ENCODE data around the gene RAD51B. TPM values are rescaled to one million over a fixed set of nuclear protein-coding genes. Genes with fewer than 3 reads are reported as not detected.
A peak's percentile ranks its signal among the peaks of the same experiment; 100 is the strongest.
"Not testable (repeated sequence)": the region's sequence is repeated elsewhere in the genome, so short reads cannot be mapped to it uniquely, and the experiment has no call there.

Gene RAD51B
- total and polyA plus RNA-seq, 2 donors = 6.2 to 92.9 TPM

GRCh38 chr14:68284333-68284732, 464.8 kb downstream of the RAD51B start:
- Histone ChIP-seq H3K4me3 (ENCODE audit: low read depth, low read length) (no peak overlapping the region), H3K36me3 (ENCODE audit: insufficient read depth) (no peaks in the 10 kb centered on the region), H3K27ac (ENCODE audit: low read depth) (no peak overlapping the region), H3K4me1 (ENCODE audit: insufficient read depth) (peaks cover 2% of the 10 kb centered on the region)
- DNase-seq (ENCODE audit: extremely low spot score) = no peak

DNA sequence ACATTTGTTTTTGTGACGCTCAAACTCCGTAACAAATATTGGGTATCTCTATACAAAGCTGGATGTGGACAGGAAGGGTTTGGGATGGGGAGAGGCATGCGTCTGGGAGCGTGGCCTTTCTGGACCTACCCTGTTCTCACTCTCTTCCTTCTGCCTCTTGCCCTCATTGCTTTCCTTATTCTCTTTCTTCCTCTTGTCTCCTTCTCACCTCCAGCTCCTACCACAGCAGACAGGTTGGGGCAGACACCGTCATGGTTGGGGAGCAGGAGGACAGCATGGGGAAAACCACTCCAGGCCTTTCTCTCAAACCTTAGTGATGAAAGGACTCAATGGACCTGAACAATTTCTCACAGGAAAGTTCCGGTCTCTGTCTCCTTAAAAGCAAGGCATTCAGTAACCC, 465.3 kb downstream of the RAD51B start:
- WGBS = 82% methylated on average over 6 of the region's 6 CpGs
- Histone ChIP-seq H3K4me1 (ENCODE audit: insufficient read depth) (peaks cover 2% of the 10 kb centered on the region), H3K4me3 (ENCODE audit: low read depth, low read length) (no peak overlapping the region), H3K27ac (ENCODE audit: low read depth) (peak overlapping the region; percentile 48), H3K36me3 (ENCODE audit: insufficient read depth) (no peaks in the 10 kb centered on the region)
- no peak for DNase-seq (ENCODE audit: extremely low spot score)

GRCh38 chr14:68285421-68286179, 466.0 kb downstream of the RAD51B start:
- Histone ChIP-seq H3K4me1 (ENCODE audit: insufficient read depth) (peaks cover 2% of the 10 kb centered on the region), H3K36me3 (ENCODE audit: insufficient read depth) (no peaks in the 10 kb centered on the region), H3K27ac (ENCODE audit: low read depth) (no peak overlapping the region), H3K4me3 (ENCODE audit: low read depth, low read length) (no peak overlapping the region)
- 66% methylated on average over 11 of the region's 11 CpGs for WGBS
- no peak for DNase-seq (ENCODE audit: extremely low spot score)

- Histone ChIP-seq H3K27ac (ENCODE audit: low read depth) (no peak overlapping the region), H3K4me3 (ENCODE audit: low read depth, low read length) (no peak overlapping the region), H3K36me3 (ENCODE audit: insufficient read depth) (no peaks in the 10 kb centered on the region), H3K4me1 (ENCODE audit: insufficient read depth) (peaks cover 2% of the 10 kb centered on the region)
- no peak for DNase-seq (ENCODE audit: extremely low spot score)
Measured at GRCh38 chr14:68286667-68287066, 467.1 kb downstream of the RAD51B start.

- not testable (repeated sequence) for H3K4me1 ChIP-seq (ENCODE audit: insufficient read depth); H3K36me3 ChIP-seq (ENCODE audit: insufficient read depth); DNase-seq (ENCODE audit: extremely low spot score); H3K4me3 ChIP-seq (ENCODE audit: low read depth, low read length); H3K27ac ChIP-seq (ENCODE audit: low read depth)
- WGBS = 98% methylated on average over 3 of the region's 3 CpGs
Measured at GRCh38 chr14:68289452-68289851, 469.9 kb downstream of the RAD51B start.

- DNase-seq (ENCODE audit: extremely low spot score) = no peak
- Histone ChIP-seq H3K36me3 (ENCODE audit: insufficient read depth) (no peaks in the 10 kb centered on the region), H3K4me3 (ENCODE audit: low read depth, low read length) (no peak overlapping the region), H3K4me1 (ENCODE audit: insufficient read depth) (no peaks in the 10 kb centered on the region), H3K27ac (ENCODE audit: low read depth) (no peak overlapping the region)
- WGBS = 89% methylated on average over 2 of the region's 2 CpGs
Measured at GRCh38 chr14:68291820-68292219, 472.2 kb downstream of the RAD51B start.

GRCh38 chr14:68292441-68293215, 473.0 kb downstream of the RAD51B start:
- DNase-seq (ENCODE audit: extremely low spot score) = no peak
- WGBS = 69% methylated on average over 7 of the region's 7 CpGs
- Histone ChIP-seq H3K4me1 (ENCODE audit: insufficient read depth) (no peaks in the 10 kb centered on the region), H3K36me3 (ENCODE audit: insufficient read depth) (no peaks in the 10 kb centered on the region), H3K4me3 (ENCODE audit: low read depth, low read length) (no peak overlapping the region), H3K27ac (ENCODE audit: low read depth) (no peak overlapping the region)

GRCh38 chr14:68293404-68293803, 473.8 kb downstream of the RAD51B start:
- Histone ChIP-seq H3K4me1 (ENCODE audit: insufficient read depth) (no peaks in the 10 kb centered on the region), H3K27ac (ENCODE audit: low read depth) (no peak overlapping the region), H3K36me3 (ENCODE audit: insufficient read depth) (no peaks in the 10 kb centered on the region), H3K4me3 (ENCODE audit: low read depth, low read length) (no peak overlapping the region)
- DNase-seq (ENCODE audit: extremely low spot score) = no peak
- WGBS = 69% methylated on average over 5 of the region's 5 CpGs

GRCh38 chr14:68295316-68295816, 475.8 kb downstream of the RAD51B start:
- peak overlapping the region; percentile 77 for H3K27ac ChIP-seq (ENCODE audit: low read depth)
- no peaks in the 10 kb centered on the region for H3K4me1 ChIP-seq (ENCODE audit: insufficient read depth)
- H3K36me3 ChIP-seq (ENCODE audit: insufficient read depth) = no peaks in the 10 kb centered on the region
- DNase-seq (ENCODE audit: extremely low spot score) = no peak
- 41% methylated on average over 8 of the region's 8 CpGs for WGBS
- no peak overlapping the region for H3K4me3 ChIP-seq (ENCODE audit: low read depth, low read length)

DNA sequence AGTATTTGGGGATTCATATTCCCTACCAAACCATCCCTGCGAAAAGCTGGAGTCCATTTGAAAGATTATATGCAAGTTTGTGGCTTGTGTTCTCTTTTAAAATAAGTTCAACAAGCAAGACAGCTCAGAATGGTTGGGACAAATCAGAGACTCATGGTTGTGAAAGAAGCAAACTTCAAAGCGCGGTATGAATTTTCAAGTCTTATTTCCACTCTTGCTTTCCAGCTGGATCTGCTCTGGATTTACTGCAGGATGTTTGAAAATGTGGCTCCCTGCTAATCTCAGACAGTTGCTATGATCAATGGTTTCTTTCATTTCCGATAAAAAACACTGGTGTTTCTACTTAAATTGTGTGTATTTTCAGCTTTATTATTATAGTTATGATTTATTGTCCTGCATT, 477.5 kb downstream of the RAD51B start:
- no peak for DNase-seq (ENCODE audit: extremely low spot score)
- no peak overlapping the region for H3K27ac ChIP-seq (ENCODE audit: low read depth)
- no peaks in the 10 kb centered on the region for H3K4me1 ChIP-seq (ENCODE audit: insufficient read depth)
- WGBS = 57% methylated on average over 4 of the region's 4 CpGs
- no peak overlapping the region for H3K4me3 ChIP-seq (ENCODE audit: low read depth, low read length)
- H3K36me3 ChIP-seq (ENCODE audit: insufficient read depth) = no peaks in the 10 kb centered on the region

DNA sequence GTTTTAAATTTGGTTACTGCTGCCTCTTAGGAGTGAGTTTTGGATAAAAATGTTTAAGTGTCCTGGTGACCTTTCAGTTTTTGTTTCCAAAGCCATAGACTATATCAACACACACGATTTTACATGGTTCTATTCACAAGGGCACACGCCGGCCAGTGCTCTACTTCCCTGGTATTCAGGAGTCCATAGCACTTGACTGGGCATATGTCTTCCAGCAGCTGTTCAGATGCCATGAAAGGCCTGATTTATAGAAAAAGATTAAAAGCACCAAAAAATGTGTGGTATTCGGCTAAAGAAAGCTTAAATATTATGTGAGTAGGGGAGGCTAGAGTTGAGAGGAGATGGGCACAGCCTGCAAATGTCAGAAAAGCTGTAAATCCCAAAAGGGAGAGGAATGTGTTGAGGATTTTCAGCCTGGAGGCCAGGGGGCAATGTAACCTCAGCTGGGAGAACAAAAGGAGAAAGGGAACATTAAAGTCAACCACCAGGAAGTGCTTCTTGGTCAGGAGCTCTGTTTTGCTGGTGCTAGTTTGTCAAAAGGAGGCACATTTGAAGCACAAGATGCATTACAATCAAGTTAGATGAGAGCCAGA, 478.4 kb downstream of the RAD51B start:
- DNase-seq (ENCODE audit: extremely low spot score) = no peak
- Histone ChIP-seq H3K4me1 (ENCODE audit: insufficient read depth) (no peaks in the 10 kb centered on the region), H3K27ac (ENCODE audit: low read depth) (no peak overlapping the region), H3K4me3 (ENCODE audit: low read depth, low read length) (no peak overlapping the region), H3K36me3 (ENCODE audit: insufficient read depth) (no peaks in the 10 kb centered on the region)
- 71% methylated on average over 4 of the region's 4 CpGs for whole genome bisulfite sequencing

- no peak overlapping the region for H3K27ac ChIP-seq (ENCODE audit: low read depth)
- no peaks in the 10 kb centered on the region for H3K36me3 ChIP-seq (ENCODE audit: insufficient read depth)
- H3K4me3 ChIP-seq (ENCODE audit: low read depth, low read length) = no peak overlapping the region
- H3K4me1 ChIP-seq (ENCODE audit: insufficient read depth) = no peaks in the 10 kb centered on the region
- 62% methylated on average over 4 of the region's 4 CpGs for WGBS
- no peak for DNase-seq (ENCODE audit: extremely low spot score)
Measured at GRCh38 chr14:68300608-68301007, 481.0 kb downstream of the RAD51B start.

GRCh38 chr14:68301219-68301618, 481.6 kb downstream of the RAD51B start:
- no peak for DNase-seq (ENCODE audit: extremely low spot score)
- Histone ChIP-seq H3K27ac (ENCODE audit: low read depth) (no peak overlapping the region), H3K36me3 (ENCODE audit: insufficient read depth) (no peaks in the 10 kb centered on the region), H3K4me3 (ENCODE audit: low read depth, low read length) (no peak overlapping the region), H3K4me1 (ENCODE audit: insufficient read depth) (no peaks in the 10 kb centered on the region)
- 38% methylated on average over 1 of the region's 1 CpG for WGBS

- not testable (repeated sequence) for H3K27ac ChIP-seq (ENCODE audit: low read depth); DNase-seq (ENCODE audit: extremely low spot score); H3K36me3 ChIP-seq (ENCODE audit: insufficient read depth); H3K4me1 ChIP-seq (ENCODE audit: insufficient read depth); H3K4me3 ChIP-seq (ENCODE audit: low read depth, low read length)
- whole genome bisulfite sequencing = 98% methylated on average over 2 of the region's 2 CpGs
Measured at GRCh38 chr14:68302938-68303337, 483.4 kb downstream of the RAD51B start.

Data from urinary bladder (tissue), 4 donors.